HepG2 (cell line): ENCODE results near the gene TAF6. TPM values are rescaled to one million over a fixed set of nuclear protein-coding genes. Genes with fewer than 3 reads are reported as not detected.

Experiments
- BHLHE40 ChIP-seq: IDR thresholded peaks from 2 replicates; pipeline ENCODE4 v1.6.1; 2011; ENCODE audit warnings: low read length, improper control_type of control experiment
- HHEX ChIP-seq: IDR thresholded peaks from 2 replicates; pipeline ENCODE4 v1.6.1; 2016; ENCODE audit warnings: control low read depth
- KDM2A ChIP-seq: sonication (generic); formaldehyde crosslinking; IDR thresholded peaks from 2 replicates; pipeline ENCODE4 v1.4.0; 2020; ENCODE audit warnings: low read depth, missing genetic modification reagents, borderline replicate concordance
- NR2F6 ChIP-seq, 2 experiments: IDR thresholded peaks; 2 replicates each; pipeline ENCODE4 v1.6.1; 2016; ENCODE audit warnings: antibody characterized with exemption in 1 of 2, mild to moderate bottlenecking in 1 of 2
- RAD51 ChIP-seq: fragments of 450-650 bp; IDR thresholded peaks from 2 replicates; pipeline ENCODE4 v1.6.1; 2016; ENCODE audit warnings: borderline replicate concordance
- SALL1 ChIP-seq: sonication (generic); formaldehyde crosslinking; IDR thresholded peaks from 2 replicates; pipeline ENCODE4 v1.8.0; 2022; ENCODE audit warnings: mild to moderate bottlenecking, missing genetic modification reagents
- TAF1 ChIP-seq: sonication (generic); formaldehyde crosslinking; IDR thresholded peaks from 2 replicates; pipeline ENCODE4 v1.4.0; 2020; ENCODE audit warnings: missing genetic modification reagents
- ZMYM3 ChIP-seq: sonication (generic); formaldehyde crosslinking; IDR thresholded peaks from 2 replicates; pipeline ENCODE4 v1.5.1; 2020; ENCODE audit warnings: mild to moderate bottlenecking, missing genetic modification reagents
- ZNF34 ChIP-seq: sonication (generic); formaldehyde crosslinking; IDR thresholded peaks from 2 replicates; pipeline ENCODE4 v1.4.0; 2020; ENCODE audit warnings: mild to moderate bottlenecking, missing genetic modification reagents, borderline replicate concordance
- ZNF670 ChIP-seq: sonication (generic); formaldehyde crosslinking; IDR thresholded peaks from 2 replicates; pipeline ENCODE4 v1.8.0; 2022; ENCODE audit warnings: mild to moderate bottlenecking, missing genetic modification reagents, borderline replicate concordance
- polyA plus RNA-seq, 8 experiments: library from polyadenylated mRNA; depleted of rRNA in 3 of 8; stranded (reverse) in 7 of 8; unstranded in 1 of 8; fragments of >200 nt; fragmentation: Illumina TruSeq in 4 of 8; extraction: Trizol in 4 of 8; gene quantifications; 2 replicates each; pipeline versions ENCODE4 v1.2.1 to v1.2.3, GENCODE V29; 2011 to 2016; ENCODE audit warnings: low read depth in 4 of 8, missing spikeins in 1 of 8, mixed read lengths in 1 of 8; ENCODE audit not compliant: insufficient read depth in 1 of 8
- total RNA-seq, 5 experiments: library from RNA; depleted of rRNA; stranded (reverse); fragments of >200 nt; fragmentation: Illumina TruSeq; extraction: Trizol; gene quantifications; 2 replicates each; pipeline ENCODE4 v1.2.3, GENCODE V29; 2016; ENCODE audit warnings: low read depth in 1 of 5
- TF ChIP-seq, protein P1 (sequence below): sonication (generic); formaldehyde crosslinking; IDR thresholded peaks from 2 replicates; pipeline ENCODE4 v1.4.0; 2020; ENCODE audit warnings: mild to moderate bottlenecking, missing genetic modification reagents
- TF ChIP-seq, protein P2 (sequence below): sonication (generic); formaldehyde crosslinking; IDR thresholded peaks from 2 replicates; pipeline ENCODE4 v1.5.0; 2020; ENCODE audit warnings: missing genetic modification reagents, mild to moderate bottlenecking, borderline replicate concordance
- TF ChIP-seq, protein P3 (sequence below): sonication (generic); formaldehyde crosslinking; IDR thresholded peaks from 2 replicates; pipeline ENCODE4 v1.5.0; 2020; ENCODE audit warnings: missing genetic modification reagents
- TF ChIP-seq, protein P4 (sequence below): sonication (generic); formaldehyde crosslinking; IDR thresholded peaks from 2 replicates; pipeline ENCODE4 v1.5.1; 2020; ENCODE audit warnings: missing genetic modification reagents, mild to moderate bottlenecking, borderline replicate concordance
- TF ChIP-seq, protein P5 (sequence below): sonication (generic); formaldehyde crosslinking; IDR thresholded peaks from 2 replicates; pipeline ENCODE4 v1.9.0; 2022; ENCODE audit warnings: missing genetic modification reagents, mild to moderate bottlenecking, borderline replicate concordance
- TF ChIP-seq, protein P6 (sequence below): sonication (generic); formaldehyde crosslinking; IDR thresholded peaks from 2 replicates; pipeline ENCODE4 v1.5.1; 2020; ENCODE audit warnings: mild to moderate bottlenecking, missing genetic modification reagents, moderate library complexity
- TF ChIP-seq, protein P7 (sequence below): sonication (generic); formaldehyde crosslinking; IDR thresholded peaks from 2 replicates; pipeline ENCODE4 v1.8.0; 2022; ENCODE audit warnings: missing genetic modification reagents, mild to moderate bottlenecking, moderate library complexity, borderline replicate concordance

Gene TAF6
- total and polyA plus RNA-seq, 2 of the 13 experiments (the other 11 are each of a cell fraction or from before 2014, with no cell fraction given), result 12.9 to 18.8 TPM

DNA sequence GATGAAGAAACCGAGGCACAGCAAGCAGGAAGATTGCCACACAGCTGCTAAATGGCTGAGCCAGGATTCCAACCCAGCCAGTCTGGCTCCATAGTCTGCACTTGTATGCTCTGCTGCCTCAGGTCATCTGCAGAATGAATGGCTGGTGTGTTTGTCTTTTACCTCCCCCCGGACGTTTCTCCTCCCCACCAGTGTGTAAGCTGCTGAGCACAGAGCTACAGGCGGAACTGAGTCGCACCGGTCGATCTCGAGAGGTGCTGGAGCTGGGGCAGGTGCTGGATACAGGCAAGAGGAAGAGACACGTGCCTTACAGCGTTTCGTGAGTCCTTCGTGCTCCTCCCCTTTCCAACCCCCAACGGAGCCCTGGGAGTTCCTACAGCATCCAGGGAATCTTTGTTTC is 2.9 kb upstream of the TAF6 start (continued):
- TF ChIP-seq, protein P1, sequence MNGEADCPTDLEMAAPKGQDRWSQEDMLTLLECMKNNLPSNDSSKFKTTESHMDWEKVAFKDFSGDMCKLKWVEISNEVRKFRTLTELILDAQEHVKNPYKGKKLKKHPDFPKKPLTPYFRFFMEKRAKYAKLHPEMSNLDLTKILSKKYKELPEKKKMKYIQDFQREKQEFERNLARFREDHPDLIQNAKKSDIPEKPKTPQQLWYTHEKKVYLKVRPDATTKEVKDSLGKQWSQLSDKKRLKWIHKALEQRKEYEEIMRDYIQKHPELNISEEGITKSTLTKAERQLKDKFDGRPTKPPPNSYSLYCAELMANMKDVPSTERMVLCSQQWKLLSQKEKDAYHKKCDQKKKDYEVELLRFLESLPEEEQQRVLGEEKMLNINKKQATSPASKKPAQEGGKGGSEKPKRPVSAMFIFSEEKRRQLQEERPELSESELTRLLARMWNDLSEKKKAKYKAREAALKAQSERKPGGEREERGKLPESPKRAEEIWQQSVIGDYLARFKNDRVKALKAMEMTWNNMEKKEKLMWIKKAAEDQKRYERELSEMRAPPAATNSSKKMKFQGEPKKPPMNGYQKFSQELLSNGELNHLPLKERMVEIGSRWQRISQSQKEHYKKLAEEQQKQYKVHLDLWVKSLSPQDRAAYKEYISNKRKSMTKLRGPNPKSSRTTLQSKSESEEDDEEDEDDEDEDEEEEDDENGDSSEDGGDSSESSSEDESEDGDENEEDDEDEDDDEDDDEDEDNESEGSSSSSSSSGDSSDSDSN (CRISPR knock-in tag), result peak; percentile 65
- TF ChIP-seq, protein P2, sequence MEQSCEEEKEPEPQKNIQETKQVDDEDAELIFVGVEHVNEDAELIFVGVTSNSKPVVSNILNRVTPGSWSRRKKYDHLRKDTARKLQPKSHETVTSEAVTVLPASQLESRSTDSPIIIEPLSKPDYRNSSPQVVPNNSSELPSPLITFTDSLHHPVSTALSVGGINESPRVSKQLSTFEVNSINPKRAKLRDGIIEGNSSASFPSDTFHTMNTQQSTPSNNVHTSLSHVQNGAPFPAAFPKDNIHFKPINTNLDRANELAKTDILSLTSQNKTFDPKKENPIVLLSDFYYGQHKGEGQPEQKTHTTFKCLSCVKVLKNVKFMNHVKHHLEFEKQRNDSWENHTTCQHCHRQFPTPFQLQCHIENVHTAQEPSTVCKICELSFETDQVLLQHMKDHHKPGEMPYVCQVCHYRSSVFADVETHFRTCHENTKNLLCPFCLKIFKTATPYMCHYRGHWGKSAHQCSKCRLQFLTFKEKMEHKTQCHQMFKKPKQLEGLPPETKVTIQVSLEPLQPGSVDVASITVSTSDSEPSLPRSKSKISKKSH (CRISPR knock-in tag), result peak; percentile 30; the same call in 1 of the 2 replicates
- TF ChIP-seq ZNF34 (CRISPR knock-in tag), result no peak
- peak; percentile 42 for TF ChIP-seq ZMYM3 (CRISPR knock-in tag)
- TF ChIP-seq HHEX, result 0 out of 2 replicates have a peak, but pooled peaks have one; percentile 18
- TF ChIP-seq BHLHE40, result peak; percentile 85
- TF ChIP-seq, protein P3, sequence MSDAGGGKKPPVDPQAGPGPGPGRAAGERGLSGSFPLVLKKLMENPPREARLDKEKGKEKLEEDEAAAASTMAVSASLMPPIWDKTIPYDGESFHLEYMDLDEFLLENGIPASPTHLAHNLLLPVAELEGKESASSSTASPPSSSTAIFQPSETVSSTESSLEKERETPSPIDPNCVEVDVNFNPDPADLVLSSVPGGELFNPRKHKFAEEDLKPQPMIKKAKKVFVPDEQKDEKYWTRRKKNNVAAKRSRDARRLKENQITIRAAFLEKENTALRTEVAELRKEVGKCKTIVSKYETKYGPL (CRISPR knock-in tag), result no peak
- peak; percentile 71 for TF ChIP-seq SALL1 (CRISPR knock-in tag)
- TF ChIP-seq, protein P4, sequence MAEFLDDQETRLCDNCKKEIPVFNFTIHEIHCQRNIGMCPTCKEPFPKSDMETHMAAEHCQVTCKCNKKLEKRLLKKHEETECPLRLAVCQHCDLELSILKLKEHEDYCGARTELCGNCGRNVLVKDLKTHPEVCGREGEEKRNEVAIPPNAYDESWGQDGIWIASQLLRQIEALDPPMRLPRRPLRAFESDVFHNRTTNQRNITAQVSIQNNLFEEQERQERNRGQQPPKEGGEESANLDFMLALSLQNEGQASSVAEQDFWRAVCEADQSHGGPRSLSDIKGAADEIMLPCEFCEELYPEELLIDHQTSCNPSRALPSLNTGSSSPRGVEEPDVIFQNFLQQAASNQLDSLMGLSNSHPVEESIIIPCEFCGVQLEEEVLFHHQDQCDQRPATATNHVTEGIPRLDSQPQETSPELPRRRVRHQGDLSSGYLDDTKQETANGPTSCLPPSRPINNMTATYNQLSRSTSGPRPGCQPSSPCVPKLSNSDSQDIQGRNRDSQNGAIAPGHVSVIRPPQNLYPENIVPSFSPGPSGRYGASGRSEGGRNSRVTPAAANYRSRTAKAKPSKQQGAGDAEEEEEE (CRISPR knock-in tag), result no peak
- TF ChIP-seq KDM2A (CRISPR knock-in tag), result peak; percentile 59; the same call in 1 of the 2 replicates
- TF ChIP-seq NR2F6 (IDR thresholded peaks at IDR 0.05), result no peak
- TF ChIP-seq NR2F6 (CRISPR knock-in tag; IDR thresholded peaks at IDR 0.05), result peak; percentile 49; the same call in 1 of the 2 replicates
- TF ChIP-seq, protein P5, sequence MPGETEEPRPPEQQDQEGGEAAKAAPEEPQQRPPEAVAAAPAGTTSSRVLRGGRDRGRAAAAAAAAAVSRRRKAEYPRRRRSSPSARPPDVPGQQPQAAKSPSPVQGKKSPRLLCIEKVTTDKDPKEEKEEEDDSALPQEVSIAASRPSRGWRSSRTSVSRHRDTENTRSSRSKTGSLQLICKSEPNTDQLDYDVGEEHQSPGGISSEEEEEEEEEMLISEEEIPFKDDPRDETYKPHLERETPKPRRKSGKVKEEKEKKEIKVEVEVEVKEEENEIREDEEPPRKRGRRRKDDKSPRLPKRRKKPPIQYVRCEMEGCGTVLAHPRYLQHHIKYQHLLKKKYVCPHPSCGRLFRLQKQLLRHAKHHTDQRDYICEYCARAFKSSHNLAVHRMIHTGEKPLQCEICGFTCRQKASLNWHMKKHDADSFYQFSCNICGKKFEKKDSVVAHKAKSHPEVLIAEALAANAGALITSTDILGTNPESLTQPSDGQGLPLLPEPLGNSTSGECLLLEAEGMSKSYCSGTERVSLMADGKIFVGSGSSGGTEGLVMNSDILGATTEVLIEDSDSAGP (CRISPR knock-in tag), result peak; percentile 47; the same call in 1 of the 2 replicates
- TF ChIP-seq, protein P6, sequence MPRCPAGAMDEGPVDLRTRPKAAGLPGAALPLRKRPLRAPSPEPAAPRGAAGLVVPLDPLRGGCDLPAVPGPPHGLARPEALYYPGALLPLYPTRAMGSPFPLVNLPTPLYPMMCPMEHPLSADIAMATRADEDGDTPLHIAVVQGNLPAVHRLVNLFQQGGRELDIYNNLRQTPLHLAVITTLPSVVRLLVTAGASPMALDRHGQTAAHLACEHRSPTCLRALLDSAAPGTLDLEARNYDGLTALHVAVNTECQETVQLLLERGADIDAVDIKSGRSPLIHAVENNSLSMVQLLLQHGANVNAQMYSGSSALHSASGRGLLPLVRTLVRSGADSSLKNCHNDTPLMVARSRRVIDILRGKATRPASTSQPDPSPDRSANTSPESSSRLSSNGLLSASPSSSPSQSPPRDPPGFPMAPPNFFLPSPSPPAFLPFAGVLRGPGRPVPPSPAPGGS, result no peak
- TF ChIP-seq ZNF670 (CRISPR knock-in tag), result no peak
- TF ChIP-seq, protein P7, sequence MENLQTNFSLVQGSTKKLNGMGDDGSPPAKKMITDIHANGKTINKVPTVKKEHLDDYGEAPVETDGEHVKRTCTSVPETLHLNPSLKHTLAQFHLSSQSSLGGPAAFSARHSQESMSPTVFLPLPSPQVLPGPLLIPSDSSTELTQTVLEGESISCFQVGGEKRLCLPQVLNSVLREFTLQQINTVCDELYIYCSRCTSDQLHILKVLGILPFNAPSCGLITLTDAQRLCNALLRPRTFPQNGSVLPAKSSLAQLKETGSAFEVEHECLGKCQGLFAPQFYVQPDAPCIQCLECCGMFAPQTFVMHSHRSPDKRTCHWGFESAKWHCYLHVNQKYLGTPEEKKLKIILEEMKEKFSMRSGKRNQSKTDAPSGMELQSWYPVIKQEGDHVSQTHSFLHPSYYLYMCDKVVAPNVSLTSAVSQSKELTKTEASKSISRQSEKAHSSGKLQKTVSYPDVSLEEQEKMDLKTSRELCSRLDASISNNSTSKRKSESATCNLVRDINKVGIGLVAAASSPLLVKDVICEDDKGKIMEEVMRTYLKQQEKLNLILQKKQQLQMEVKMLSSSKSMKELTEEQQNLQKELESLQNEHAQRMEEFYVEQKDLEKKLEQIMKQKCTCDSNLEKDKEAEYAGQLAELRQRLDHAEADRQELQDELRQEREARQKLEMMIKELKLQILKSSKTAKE (CRISPR knock-in tag), result peak; percentile 68; the same call in 1 of the 2 replicates
- peak; percentile 39; the same call in 1 of the 2 replicates for TF ChIP-seq TAF1
- no peak for TF ChIP-seq RAD51
